Mesendoderm (in vitro differentiated cells): ENCODE measurements around the gene PACSIN2.
"Not testable (repeated sequence)": the region's sequence is repeated elsewhere in the genome, so short reads cannot be mapped to it uniquely, and the experiment has no call there.

ENCODE experiments used
- DNase-seq: peaks from one replicate; pipeline ENCODE4 v3.0.0; 2013
- H2AK5ac ChIP-seq: 2 replicates; pipeline ENCODE4 v1.6.1; 2013; ENCODE audit warnings: low read length, inconsistent platforms
- H2BK120ac ChIP-seq: 2 replicates; pipeline ENCODE4 v1.6.1; 2013; ENCODE audit warnings: low read depth, mild to moderate bottlenecking, low read length, moderate library complexity, mixed read lengths
- H2BK15ac ChIP-seq: replicated peaks from 2 replicates; pipeline ENCODE4 v1.6.1; 2013; ENCODE audit warnings: low read depth, mild to moderate bottlenecking, moderate library complexity
- H2BK5ac ChIP-seq: 2 replicates; pipeline ENCODE4 v1.6.1; 2013; ENCODE audit warnings: low read length, inconsistent platforms
- H3K18ac ChIP-seq: 2 replicates; pipeline ENCODE4 v1.6.1; 2013; ENCODE audit warnings: mild to moderate bottlenecking, low read length, mixed read lengths
- H3K23ac ChIP-seq: one replicate; pipeline ENCODE4 v1.6.1; 2013; ENCODE audit warnings: low read length
- H3K27ac ChIP-seq: 2 replicates; pipeline ENCODE4 v1.5.1; 2013; ENCODE audit warnings: low read depth, mild to moderate bottlenecking, inconsistent platforms, low read length, moderate library complexity
- H3K27me3 ChIP-seq: 2 replicates; pipeline ENCODE4 v1.6.1; 2013; ENCODE audit warnings: low read length, control low read depth, mild to moderate bottlenecking, inconsistent platforms; ENCODE audit not compliant: insufficient read depth, poor library complexity
- H3K36me3 ChIP-seq: 2 replicates; pipeline ENCODE4 v1.6.1; 2013; ENCODE audit warnings: low read length, inconsistent platforms; ENCODE audit not compliant: control insufficient read depth, insufficient read depth
- H3K4ac ChIP-seq: one replicate; pipeline ENCODE4 v1.6.1; 2013; ENCODE audit warnings: low read depth, mild to moderate bottlenecking, low read length, moderate library complexity
- H3K4me1 ChIP-seq: 2 replicates; pipeline ENCODE4 v1.6.1; 2013; ENCODE audit warnings: low read depth, low read length, inconsistent platforms; ENCODE audit not compliant: control insufficient read depth
- H3K4me2 ChIP-seq: 2 replicates; pipeline ENCODE4 v1.6.1; 2013; ENCODE audit warnings: low read length
- H3K4me3 ChIP-seq: 2 replicates; pipeline ENCODE4 v1.5.1; 2013; ENCODE audit warnings: mild to moderate bottlenecking, low read length
- H3K56ac ChIP-seq: one replicate; pipeline ENCODE4 v1.6.1; 2013; ENCODE audit warnings: low read length
- H3K79me1 ChIP-seq: 2 replicates; pipeline ENCODE4 v1.6.1; 2013; ENCODE audit warnings: low read length, inconsistent platforms
- H3K79me2 ChIP-seq: 2 replicates; pipeline ENCODE4 v1.6.1; 2013; ENCODE audit warnings: mild to moderate bottlenecking, low read length; ENCODE audit not compliant: control insufficient read depth, insufficient read depth
- H3K9ac ChIP-seq: 2 replicates; pipeline ENCODE4 v1.6.1; 2013; ENCODE audit warnings: low read length, inconsistent platforms
- H4K5ac ChIP-seq: one replicate; pipeline ENCODE4 v1.6.1; 2013; ENCODE audit warnings: low read length
- H4K8ac ChIP-seq: one replicate; pipeline ENCODE4 v1.6.1; 2013; ENCODE audit warnings: low read depth, mild to moderate bottlenecking, control low read depth, low read length, moderate library complexity
- WGBS: extraction: QIAGEN DNeasy Blood & Tissue Kit; methylation state at CpG from one replicate; pipeline ENCODE4 v1.1.7; 2013; ENCODE audit warnings: low lambda C conversion rate, missing lambda C conversion rate; ENCODE audit not compliant: insufficient coverage; ENCODE audit errors: extremely low coverage; 5-methylcytosine and 5-hydroxymethylcytosine counted together

Gene PACSIN2

DNA sequence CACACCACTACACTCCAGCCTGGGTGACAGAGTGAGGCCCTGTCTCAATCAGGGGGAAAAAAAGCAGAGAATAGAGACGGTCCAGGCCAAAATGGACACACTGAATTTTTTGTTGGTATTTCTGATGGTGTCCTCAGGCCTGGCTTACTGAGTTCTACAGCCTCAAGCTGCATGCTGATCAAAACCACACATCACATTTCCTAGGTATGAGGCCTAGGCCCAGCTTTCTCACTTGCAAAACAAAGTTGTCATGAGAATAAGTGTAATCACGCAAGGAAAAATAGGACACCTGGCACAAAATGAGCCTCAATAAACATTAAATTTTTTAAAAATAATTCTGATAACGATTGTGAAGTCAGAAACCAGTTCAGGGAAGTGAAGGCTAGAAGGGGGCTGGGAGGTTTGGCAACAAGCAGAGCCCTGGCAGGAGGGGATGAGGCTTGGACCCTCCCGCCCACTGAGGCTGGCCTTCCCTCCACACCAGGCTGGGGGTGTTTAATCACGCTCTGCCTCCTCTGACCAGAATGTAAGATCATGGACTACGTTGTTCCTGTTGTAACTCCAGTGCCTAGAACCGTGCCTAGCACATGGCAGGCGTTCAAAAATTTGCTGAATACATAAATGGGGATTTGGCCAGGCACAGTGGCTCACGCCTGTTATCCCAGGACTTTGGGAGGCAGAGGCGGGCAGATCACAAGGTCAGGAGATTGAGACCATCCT lies 18.1 kb downstream of the PACSIN2 start:
- DNase-seq: no peak

DNA sequence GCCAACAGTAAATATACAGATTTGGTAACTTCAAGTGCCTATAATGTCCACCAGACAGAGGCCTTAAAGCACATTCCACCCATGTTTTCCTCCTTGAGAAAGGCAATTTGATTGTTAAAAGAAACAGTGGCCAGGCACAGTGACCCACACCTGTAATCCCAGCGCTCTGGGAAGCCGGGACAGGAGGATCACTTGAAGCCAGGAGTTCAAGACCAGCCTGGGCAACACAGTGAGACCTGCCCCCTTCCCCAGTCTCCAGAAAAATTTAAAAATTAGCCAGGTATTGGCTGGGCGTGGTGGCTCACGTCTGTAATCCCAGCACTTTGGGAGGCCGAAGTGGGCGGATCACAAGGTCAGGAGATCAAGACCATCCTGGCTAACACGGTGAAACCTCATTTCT lies 19.3 kb downstream of the PACSIN2 start:
- H3K4ac ChIP-seq, H4K5ac ChIP-seq, H3K23ac ChIP-seq, H2BK120ac ChIP-seq, DNase-seq, H3K9ac ChIP-seq, H2BK5ac ChIP-seq, H3K27ac ChIP-seq, H3K18ac ChIP-seq, H3K4me3 ChIP-seq, H3K4me2 ChIP-seq, H3K56ac ChIP-seq, H2AK5ac ChIP-seq, H3K4me1 ChIP-seq, H2BK15ac ChIP-seq, H3K27me3 ChIP-seq, H4K8ac ChIP-seq, H3K36me3 ChIP-seq: not testable (repeated sequence)
- Histone ChIP-seq H3K79me2 (peaks cover 75% of the 10 kb centered on the region), H3K79me1 (peaks cover 41% of the 10 kb centered on the region)
- no CpG with 5 or more reads among the region's 7 CpGs for whole genome bisulfite sequencing

More for the DNA sequence above, 18.1 kb downstream of the PACSIN2 start:
- H3K4me1 ChIP-seq: peaks cover 7% of the 10 kb centered on the region
- peaks cover 48% of the 10 kb centered on the region for H3K79me1 ChIP-seq
- H3K79me2 ChIP-seq: peaks cover 78% of the 10 kb centered on the region
- no peak overlapping the region for H3K27ac ChIP-seq
- no peak overlapping the region for H2BK120ac ChIP-seq
- no peak overlapping the region for H2BK15ac ChIP-seq
- H2AK5ac ChIP-seq: no peak overlapping the region
- H3K36me3 ChIP-seq: no peaks in the 10 kb centered on the region
- H3K56ac ChIP-seq: peak overlapping the region; percentile 40
- H3K4me2 ChIP-seq: no peak overlapping the region
- H3K23ac ChIP-seq: no peak overlapping the region
- no peak overlapping the region for H4K8ac ChIP-seq
- H2BK5ac ChIP-seq: no peak overlapping the region
- H4K5ac ChIP-seq: no peak overlapping the region
- no peak overlapping the region for H3K18ac ChIP-seq
- no peaks in the 10 kb centered on the region for H3K27me3 ChIP-seq
- no CpG with 5 or more reads among the region's 10 CpGs for WGBS
- H3K4ac ChIP-seq: no peak overlapping the region
- H3K4me3 ChIP-seq: no peak overlapping the region
- no peak overlapping the region for H3K9ac ChIP-seq

DNA sequence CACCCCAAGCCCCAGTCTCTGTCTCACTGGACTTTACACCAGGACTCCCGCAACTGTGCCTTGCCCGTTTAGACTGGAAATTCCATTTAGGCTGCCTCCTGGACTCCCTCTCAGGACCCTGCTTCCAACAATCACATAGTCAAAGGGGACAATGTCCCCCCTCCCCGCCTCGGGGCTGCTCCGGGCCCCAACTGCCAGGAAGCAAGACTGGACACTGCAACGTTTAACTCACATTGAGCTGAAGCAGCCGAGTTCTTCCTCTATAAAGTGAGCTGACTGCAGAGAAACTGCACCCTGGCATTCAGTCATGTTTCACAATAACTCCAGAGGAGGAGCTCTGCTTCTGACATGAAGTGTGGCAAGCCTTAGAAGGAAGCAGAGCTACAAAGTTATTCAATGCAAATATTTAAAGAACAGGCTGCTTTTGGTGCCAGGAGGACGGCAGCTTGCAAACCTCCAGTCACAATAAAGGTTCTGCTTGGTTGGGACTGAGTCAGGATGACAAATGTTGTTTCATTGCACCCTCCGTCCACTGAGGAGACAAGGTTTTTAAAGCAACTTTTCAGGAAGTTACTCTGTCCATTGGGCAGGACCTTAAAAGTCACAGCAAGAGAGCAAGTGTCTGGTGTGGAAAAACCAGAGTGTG lies 19.9 kb downstream of the PACSIN2 start:
- H2BK15ac ChIP-seq: no peak overlapping the region
- H2BK5ac ChIP-seq: no peak overlapping the region
- no peaks in the 10 kb centered on the region for H3K27me3 ChIP-seq
- H3K36me3 ChIP-seq: no peaks in the 10 kb centered on the region
- H3K4me2 ChIP-seq: no peak overlapping the region
- no peak overlapping the region for H3K23ac ChIP-seq
- peaks cover 7% of the 10 kb centered on the region for H3K4me1 ChIP-seq
- no peak overlapping the region for H3K27ac ChIP-seq
- H2AK5ac ChIP-seq: no peak overlapping the region
- H4K8ac ChIP-seq: no peak overlapping the region
- no CpG with 5 or more reads among the region's 9 CpGs for WGBS
- H3K79me1 ChIP-seq: peaks cover 42% of the 10 kb centered on the region
- no peak for DNase-seq
- H3K4ac ChIP-seq: no peak overlapping the region
- H3K56ac ChIP-seq: no peak overlapping the region
- no peak overlapping the region for H4K5ac ChIP-seq
- H2BK120ac ChIP-seq: no peak overlapping the region
- H3K18ac ChIP-seq: no peak overlapping the region
- no peak overlapping the region for H3K9ac ChIP-seq
- no peak overlapping the region for H3K4me3 ChIP-seq
- H3K79me2 ChIP-seq: peaks cover 73% of the 10 kb centered on the region

DNA sequence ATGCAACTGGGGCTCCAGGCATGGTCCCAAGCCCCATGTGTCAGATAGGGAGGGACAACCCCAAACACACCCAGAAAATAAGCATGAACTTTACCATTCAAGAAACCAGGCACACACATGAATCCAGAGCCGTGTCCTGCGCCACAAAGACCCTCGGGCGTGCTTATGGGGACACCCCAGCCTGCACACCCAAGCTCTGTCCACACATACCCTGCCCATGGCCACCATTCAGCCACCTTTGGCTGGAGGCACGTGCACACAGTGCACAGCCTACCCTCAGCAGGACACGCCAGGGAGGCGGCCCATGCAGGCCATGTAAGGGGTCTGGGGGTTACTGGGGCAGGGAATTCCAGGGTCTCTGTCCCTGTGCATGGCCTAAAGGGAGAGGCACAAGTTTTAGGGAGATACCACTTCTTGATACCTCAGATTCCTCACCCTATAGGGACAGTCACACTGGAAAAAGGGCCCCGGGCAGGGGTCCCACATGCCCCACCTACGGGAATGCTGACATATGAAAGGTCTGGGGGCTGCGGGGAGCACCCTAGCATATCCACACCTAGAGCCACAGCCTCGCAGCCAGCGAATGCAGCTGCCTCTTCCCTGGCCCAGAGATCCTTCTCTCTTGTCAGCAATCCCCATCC lies 20.6 kb downstream of the PACSIN2 start:
- Histone ChIP-seq H3K27ac (no peak overlapping the region), H3K4me1 (peaks cover 7% of the 10 kb centered on the region)

DNA sequence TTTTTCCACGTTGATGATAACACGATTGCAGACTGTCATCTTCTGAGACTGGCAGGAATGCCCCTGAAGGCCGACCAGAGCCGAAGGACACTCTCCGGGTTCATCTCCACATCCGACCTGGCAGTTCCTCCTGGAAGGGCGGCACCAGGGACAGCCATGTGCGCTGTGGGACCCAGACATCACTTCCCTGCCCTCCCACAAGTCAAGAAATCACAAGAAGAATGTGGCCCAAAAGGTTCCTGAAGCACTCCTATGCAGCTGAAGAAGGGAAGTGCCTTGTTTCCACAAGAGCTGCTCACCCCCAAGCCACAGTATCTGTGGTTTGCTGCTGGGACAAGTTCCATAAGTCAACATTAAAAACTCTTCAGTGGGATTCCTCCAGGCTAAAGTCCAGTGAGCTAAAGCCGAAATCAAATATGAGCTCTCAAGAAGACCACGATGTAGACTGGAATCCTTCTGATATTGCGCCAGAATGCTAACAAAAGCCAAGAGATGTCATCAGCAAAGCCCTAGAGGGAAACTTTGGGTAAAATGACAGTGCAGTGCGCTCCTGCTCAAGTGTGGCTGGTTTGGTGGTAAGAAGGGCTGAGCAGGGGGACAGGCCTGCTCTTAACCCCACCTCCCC lies 21.2 kb downstream of the PACSIN2 start:
- H4K8ac ChIP-seq: no peak overlapping the region
- no peak overlapping the region for H3K4ac ChIP-seq
- H3K27me3 ChIP-seq: no peaks in the 10 kb centered on the region
- no peak overlapping the region for H3K23ac ChIP-seq
- H3K79me2 ChIP-seq: peaks cover 64% of the 10 kb centered on the region
- peaks cover 34% of the 10 kb centered on the region for H3K79me1 ChIP-seq
- H3K4me1 ChIP-seq: peaks cover 7% of the 10 kb centered on the region
- no peak overlapping the region for H3K27ac ChIP-seq
- H2BK15ac ChIP-seq: no peak overlapping the region
- DNase-seq: no peak
- no peak overlapping the region for H4K5ac ChIP-seq
- H3K36me3 ChIP-seq: no peaks in the 10 kb centered on the region
- H2BK120ac ChIP-seq: no peak overlapping the region
- no peak overlapping the region for H3K4me3 ChIP-seq
- H3K18ac ChIP-seq: no peak overlapping the region
- H2AK5ac ChIP-seq: no peak overlapping the region
- H3K56ac ChIP-seq: no peak overlapping the region
- H3K9ac ChIP-seq: no peak overlapping the region
- no CpG with 5 or more reads among the region's 12 CpGs for WGBS
- H2BK5ac ChIP-seq: no peak overlapping the region
- H3K4me2 ChIP-seq: no peak overlapping the region

More for the DNA sequence above, 20.6 kb downstream of the PACSIN2 start:
- Histone ChIP-seq H3K9ac (no peak overlapping the region), H3K18ac (no peak overlapping the region), H3K4ac (no peak overlapping the region), H3K27me3 (no peaks in the 10 kb centered on the region), H3K4me2 (no peak overlapping the region), H3K4me3 (no peak overlapping the region), H2BK15ac (no peak overlapping the region), H3K56ac (no peak overlapping the region), H2AK5ac (no peak overlapping the region), H2BK5ac (no peak overlapping the region), H2BK120ac (no peak overlapping the region), H3K79me1 (peaks cover 38% of the 10 kb centered on the region), H3K79me2 (peaks cover 67% of the 10 kb centered on the region), H3K36me3 (no peaks in the 10 kb centered on the region), H4K8ac (no peak overlapping the region), H4K5ac (no peak overlapping the region), H3K23ac (peak overlapping the region; percentile 15)
- DNase-seq: no peak
- no CpG with 5 or more reads among the region's 12 CpGs for WGBS
